Uterus (tissue), 2 donors: Measurements from ENCODE around the gene PPP2R2C.

Source experiments
- POLR2A ChIP-seq, 2 donors: fragments of 450-650 bp; IDR thresholded peaks; one replicate each; pipeline ENCODE4 v1.6.1; 2016; ENCODE audit warnings: antibody characterized with exemption in 2 of 2, mild to moderate bottlenecking in 1 of 2, moderate library complexity in 1 of 2
- TF ChIP-seq, protein P1 (sequence below), 4 experiments: fragments of 200-600 bp in 2 of 4; fragments of 450-650 bp in 2 of 4; sonication (generic) in 2 of 4; IDR thresholded peaks; one replicate each; pipeline ENCODE4 v1.5.1; 2016 to 2019; ENCODE audit warnings: antibody characterized with exemption in 4 of 4, mild to moderate bottlenecking in 2 of 4, moderate library complexity in 1 of 4

DNA sequence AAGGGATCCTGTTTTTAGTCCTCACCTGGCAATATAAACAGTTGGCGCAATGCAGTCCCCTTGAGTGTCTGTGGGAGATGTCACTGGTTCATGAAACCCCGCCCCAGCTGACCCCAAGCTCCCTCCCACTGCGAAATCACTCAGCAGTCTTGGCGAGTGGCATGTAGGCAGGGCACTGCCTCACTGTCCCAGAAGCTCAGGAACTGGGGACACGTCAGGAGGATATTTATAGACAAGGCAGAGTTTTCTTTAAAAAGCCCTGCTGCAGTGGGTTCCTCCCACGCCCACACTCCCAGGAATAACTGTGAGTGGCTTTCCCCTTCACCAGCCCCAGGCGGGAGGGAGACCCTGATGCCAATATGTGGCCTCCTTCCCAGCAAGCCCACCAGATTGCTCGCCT, 44.3 kb upstream of the PPP2R2C start:
- TF ChIP-seq, protein P1, sequence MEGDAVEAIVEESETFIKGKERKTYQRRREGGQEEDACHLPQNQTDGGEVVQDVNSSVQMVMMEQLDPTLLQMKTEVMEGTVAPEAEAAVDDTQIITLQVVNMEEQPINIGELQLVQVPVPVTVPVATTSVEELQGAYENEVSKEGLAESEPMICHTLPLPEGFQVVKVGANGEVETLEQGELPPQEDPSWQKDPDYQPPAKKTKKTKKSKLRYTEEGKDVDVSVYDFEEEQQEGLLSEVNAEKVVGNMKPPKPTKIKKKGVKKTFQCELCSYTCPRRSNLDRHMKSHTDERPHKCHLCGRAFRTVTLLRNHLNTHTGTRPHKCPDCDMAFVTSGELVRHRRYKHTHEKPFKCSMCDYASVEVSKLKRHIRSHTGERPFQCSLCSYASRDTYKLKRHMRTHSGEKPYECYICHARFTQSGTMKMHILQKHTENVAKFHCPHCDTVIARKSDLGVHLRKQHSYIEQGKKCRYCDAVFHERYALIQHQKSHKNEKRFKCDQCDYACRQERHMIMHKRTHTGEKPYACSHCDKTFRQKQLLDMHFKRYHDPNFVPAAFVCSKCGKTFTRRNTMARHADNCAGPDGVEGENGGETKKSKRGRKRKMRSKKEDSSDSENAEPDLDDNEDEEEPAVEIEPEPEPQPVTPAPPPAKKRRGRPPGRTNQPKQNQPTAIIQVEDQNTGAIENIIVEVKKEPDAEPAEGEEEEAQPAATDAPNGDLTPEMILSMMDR (IDR thresholded peaks at IDR 0.05) = no peak
- TF ChIP-seq POLR2A (IDR thresholded peaks at IDR 0.05) = no peak
